Kidney epithelial cell (primary cell): ENCODE results near the gene PDE6H. TPM values are rescaled to one million over a fixed set of nuclear protein-coding genes. Genes with fewer than 3 reads are reported as not detected.

Source experiments
- DNase-seq: peaks from one replicate; pipeline ENCODE4 v3.0.0-alpha.2; 2010; ENCODE audit warnings: low read depth
- H3K27me3 ChIP-seq: 2 replicates; pipeline ENCODE4 v1.6.0; 2011; ENCODE audit warnings: low read length; ENCODE audit not compliant: control insufficient read depth, insufficient read depth
- H3K36me3 ChIP-seq: 2 replicates; pipeline ENCODE4 v1.5.1; 2011; ENCODE audit warnings: low read length; ENCODE audit not compliant: control insufficient read depth, insufficient read depth
- H3K4me3 ChIP-seq: 2 replicates; pipeline ENCODE4 v1.5.1; 2011; ENCODE audit warnings: low read depth, mild to moderate bottlenecking, control low read depth, low read length
- total RNA-seq: library from RNA; depleted of rRNA; stranded (reverse); fragments of >200 nt; gene quantifications from 2 replicates; pipeline ENCODE4 v1.2.3, GENCODE V29; 2015
- TF ChIP-seq, protein P1 (sequence below): IDR thresholded peaks from 2 replicates; pipeline ENCODE4 v1.5.1; 2011; ENCODE audit warnings: mild to moderate bottlenecking, moderate library complexity, low read length, control low read depth, inconsistent platforms; ENCODE audit not compliant: insufficient read depth, poor library complexity, severe bottlenecking

Gene PDE6H
- total RNA-seq, 1 donor from 2014 or later, result not detected

DNA sequence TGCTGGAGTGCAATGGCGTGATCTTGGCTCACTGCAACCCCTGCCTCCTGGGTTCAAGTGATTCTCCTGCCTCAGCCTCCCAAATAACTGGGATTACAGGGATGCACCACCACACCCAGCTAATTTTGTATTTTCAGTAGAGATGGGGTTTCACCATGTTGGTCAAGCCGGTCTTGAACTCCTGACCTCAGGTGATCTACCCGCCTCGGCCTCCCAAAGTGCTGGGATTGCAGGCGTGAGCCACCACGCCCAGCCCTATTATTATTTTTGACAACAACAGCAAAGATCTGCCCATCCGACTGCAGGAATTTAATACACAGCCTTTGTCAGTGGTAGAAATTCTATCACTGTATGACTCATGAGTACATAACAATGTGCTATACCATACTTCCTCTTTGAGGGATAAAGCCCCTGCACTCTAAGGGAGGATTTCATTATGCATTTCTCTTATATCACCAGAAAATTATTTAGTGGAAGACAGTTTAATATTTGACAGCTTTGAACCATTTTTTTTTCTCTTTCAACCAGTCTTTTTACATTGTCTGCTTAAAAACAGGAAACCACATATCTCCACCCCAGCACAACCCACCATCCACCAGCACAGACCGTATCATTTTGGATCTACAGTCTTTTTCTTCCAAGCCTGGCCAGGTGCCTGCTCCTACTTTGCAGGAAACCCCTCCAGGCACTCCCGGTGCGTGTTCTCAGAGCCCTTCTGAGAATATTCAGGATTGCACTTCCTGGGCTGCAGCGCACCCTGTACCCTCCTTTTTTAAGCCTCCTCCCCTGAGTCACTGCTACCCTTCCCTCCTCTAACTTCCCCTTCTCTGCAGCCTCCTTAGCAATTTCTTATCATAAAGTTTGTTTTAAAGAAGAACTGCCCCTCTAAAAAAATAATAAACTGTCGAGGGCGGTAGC lies 12.0 kb upstream of the PDE6H start:
- DNase-seq, result no peak
- H3K4me3 ChIP-seq, result no peak overlapping the region
- H3K27me3 ChIP-seq, result no peaks in the 10 kb centered on the region
- H3K36me3 ChIP-seq, result no peaks in the 10 kb centered on the region
- TF ChIP-seq, protein P1, sequence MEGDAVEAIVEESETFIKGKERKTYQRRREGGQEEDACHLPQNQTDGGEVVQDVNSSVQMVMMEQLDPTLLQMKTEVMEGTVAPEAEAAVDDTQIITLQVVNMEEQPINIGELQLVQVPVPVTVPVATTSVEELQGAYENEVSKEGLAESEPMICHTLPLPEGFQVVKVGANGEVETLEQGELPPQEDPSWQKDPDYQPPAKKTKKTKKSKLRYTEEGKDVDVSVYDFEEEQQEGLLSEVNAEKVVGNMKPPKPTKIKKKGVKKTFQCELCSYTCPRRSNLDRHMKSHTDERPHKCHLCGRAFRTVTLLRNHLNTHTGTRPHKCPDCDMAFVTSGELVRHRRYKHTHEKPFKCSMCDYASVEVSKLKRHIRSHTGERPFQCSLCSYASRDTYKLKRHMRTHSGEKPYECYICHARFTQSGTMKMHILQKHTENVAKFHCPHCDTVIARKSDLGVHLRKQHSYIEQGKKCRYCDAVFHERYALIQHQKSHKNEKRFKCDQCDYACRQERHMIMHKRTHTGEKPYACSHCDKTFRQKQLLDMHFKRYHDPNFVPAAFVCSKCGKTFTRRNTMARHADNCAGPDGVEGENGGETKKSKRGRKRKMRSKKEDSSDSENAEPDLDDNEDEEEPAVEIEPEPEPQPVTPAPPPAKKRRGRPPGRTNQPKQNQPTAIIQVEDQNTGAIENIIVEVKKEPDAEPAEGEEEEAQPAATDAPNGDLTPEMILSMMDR, result no peak

DNA sequence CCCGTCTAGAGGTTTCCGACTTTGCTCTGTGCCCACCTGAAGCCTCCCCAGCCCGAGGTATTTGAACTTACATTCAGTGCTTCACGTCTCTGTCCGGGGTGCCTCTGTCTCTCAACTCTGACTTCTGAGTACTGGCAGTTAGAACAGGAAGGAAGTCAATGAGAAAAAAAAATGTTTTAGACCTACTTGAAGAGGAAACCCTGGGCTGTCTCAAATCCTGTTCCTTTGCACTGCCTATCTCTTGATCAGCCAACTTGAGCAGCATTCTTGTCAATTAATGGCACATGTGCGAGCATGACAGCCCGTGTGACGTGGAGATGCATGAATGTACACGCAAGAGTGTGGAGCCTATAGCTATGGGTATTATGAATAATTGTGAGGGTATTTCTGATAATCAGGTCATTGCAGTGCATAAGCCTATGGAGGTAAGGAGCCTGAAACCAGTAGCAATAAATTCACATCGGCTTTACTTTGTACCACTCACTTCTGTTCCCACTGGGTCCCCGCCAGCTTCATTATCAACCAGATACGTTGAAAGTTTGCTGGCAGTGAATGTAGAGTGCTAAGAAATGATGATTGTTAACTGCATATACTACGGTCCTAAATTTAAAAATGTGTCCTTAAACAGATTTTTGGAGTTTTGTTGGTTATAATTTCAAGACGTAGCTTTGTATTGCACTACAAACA lies 11.2 kb upstream of the PDE6H start, which contains the start of gene ARHGDIB:
Gene ARHGDIB, minus strand, starts transcription at position 136 of the 687 bp plus-strand sequence. CDS start 10,889 bp downstream, outside the sequence.
- Histone ChIP-seq H3K4me3 (no peak within 1 kb of the TSS), H3K36me3 (no peaks in the 10 kb centered on the region), H3K27me3 (no peaks in the 10 kb centered on the region)
- TF ChIP-seq, protein P1, result no peak
- no peak for DNase-seq

DNA sequence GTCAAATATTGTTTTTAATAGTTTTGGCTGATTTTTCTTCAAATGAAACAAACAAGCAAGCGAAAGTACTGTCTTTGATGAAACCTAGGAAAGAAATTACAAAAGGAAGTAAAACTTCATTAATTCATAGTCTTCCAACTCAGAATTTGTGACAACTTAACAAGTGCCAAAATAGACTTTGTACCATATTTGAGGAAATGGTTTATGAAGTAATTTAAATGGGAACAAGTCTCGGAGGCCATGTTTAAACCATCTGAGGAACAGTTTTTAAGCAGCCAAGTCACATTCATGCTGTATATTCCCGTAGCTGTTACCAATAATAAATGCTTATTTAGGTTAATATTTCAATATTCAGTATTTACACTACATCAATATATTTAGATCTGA lies 10.7 kb upstream of the PDE6H start:
- H3K4me3 ChIP-seq, result no peak overlapping the region
- TF ChIP-seq, protein P1, result no peak
- no peak for DNase-seq
- no peaks in the 10 kb centered on the region for H3K36me3 ChIP-seq
- no peaks in the 10 kb centered on the region for H3K27me3 ChIP-seq

DNA sequence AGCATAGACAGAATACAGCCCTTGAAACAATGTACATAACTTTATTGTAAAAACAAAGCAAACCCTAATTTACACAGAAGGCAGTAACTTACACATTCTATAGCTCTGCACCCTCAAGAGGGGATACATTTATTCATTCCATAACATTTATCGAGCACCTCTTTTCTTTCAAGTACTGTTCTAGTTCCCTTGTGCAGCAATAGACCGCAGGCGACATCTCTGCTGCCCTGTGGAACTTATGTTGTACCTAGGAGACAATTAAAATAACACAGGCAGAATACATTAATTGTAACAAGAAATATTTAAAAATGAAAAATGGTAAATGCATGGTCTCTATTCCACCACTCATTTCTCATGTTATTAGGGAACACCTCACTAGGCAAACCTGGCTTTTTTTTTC lies 10.0 kb upstream of the PDE6H start:
- TF ChIP-seq, protein P1, result no peak

DNA sequence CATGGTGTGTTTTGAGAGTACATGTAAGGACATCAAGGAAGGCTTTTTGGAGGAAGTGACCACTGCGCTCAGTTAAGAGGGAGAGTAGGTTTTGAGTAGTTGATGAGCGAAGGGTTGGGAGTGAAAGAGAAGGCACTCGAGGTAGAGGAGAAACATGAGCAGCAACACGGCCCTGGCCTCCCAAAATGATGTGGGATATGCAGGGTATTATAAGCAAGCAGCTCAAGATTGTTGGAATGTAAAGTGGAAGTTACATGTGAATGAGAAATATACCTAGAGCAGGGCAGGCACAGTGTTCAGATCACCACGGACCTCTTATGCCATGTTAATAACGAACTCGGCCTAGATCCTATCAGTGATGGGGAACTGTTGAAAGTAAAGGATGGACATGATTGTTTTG lies 9.3 kb upstream of the PDE6H start:
- Histone ChIP-seq H3K27me3 (no peaks in the 10 kb centered on the region), H3K36me3 (no peaks in the 10 kb centered on the region), H3K4me3 (no peak overlapping the region)
- TF ChIP-seq, protein P1, result no peak
- DNase-seq, result no peak

More for the DNA sequence above, 10.0 kb upstream of the PDE6H start:
- H3K27me3 ChIP-seq, result no peaks in the 10 kb centered on the region
- no peaks in the 10 kb centered on the region for H3K36me3 ChIP-seq
- DNase-seq, result no peak
- no peak overlapping the region for H3K4me3 ChIP-seq
